Mucosa of stomach (tissue), 1 donor: ENCODE measurements around the gene NNAT.

Experiments used
- H3K27me3 ChIP-seq: one replicate; pipeline ENCODE4 v1.7.0; 2013; ENCODE audit warnings: mild to moderate bottlenecking, low read length; ENCODE audit not compliant: control insufficient read depth, insufficient read depth
- H3K36me3 ChIP-seq: one replicate; pipeline ENCODE4 v1.7.0; 2013; ENCODE audit warnings: low read length; ENCODE audit not compliant: control insufficient read depth, insufficient read depth
- H3K4me1 ChIP-seq: one replicate; pipeline ENCODE4 v1.7.0; 2013; ENCODE audit warnings: mild to moderate bottlenecking, low read length; ENCODE audit not compliant: control insufficient read depth, insufficient read depth
- H3K4me3 ChIP-seq: one replicate; pipeline ENCODE4 v1.7.0; 2013; ENCODE audit warnings: low read length
- H3K9ac ChIP-seq: one replicate; pipeline ENCODE4 v1.7.0; 2013; ENCODE audit warnings: mild to moderate bottlenecking, low read length, moderate library complexity
- H3K9me3 ChIP-seq: one replicate; pipeline ENCODE4 v1.7.0; 2013; ENCODE audit warnings: mild to moderate bottlenecking, low read length, moderate library complexity; ENCODE audit not compliant: control insufficient read depth
- donor health status: Pancreatic carcinoma.

The NNAT gene

DNA sequence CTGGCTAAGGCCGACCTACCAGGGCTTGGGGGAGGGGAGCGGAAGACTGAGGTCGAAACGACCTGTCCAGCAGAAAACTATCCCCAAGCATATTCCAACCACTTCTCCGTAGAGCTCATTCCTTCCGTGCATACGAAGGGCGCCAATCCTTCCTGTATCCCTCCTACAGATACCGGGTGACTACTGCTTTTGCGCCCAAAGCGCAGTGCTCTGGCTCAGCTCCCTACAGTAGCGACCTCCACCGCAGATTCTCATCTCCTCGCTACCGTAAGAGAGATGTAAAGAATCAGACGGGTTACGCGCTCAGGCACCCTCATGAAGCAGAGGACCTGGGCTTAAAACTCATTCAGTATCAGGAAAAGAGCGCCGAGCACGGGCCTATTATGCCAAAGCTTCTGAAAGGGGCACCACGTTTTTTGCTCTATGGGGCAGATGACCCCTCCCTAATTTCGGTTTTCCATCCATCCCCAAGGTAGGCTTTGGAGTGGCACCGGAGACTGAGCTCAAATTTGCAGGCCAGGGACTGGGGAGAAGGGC lies 563 bp upstream of the NNAT start:
- H3K36me3 ChIP-seq: peaks cover 6% of the 10 kb centered on the region
- peaks cover 19% of the 10 kb centered on the region for H3K4me1 ChIP-seq
- no peak overlapping the region for H3K9ac ChIP-seq
- no peaks in the 10 kb centered on the region for H3K9me3 ChIP-seq
- no peak overlapping the region for H3K4me3 ChIP-seq
- no peaks in the 10 kb centered on the region for H3K27me3 ChIP-seq

- H3K9ac ChIP-seq: no peak overlapping the region
- H3K27me3 ChIP-seq: no peaks in the 10 kb centered on the region
- peaks cover 5% of the 10 kb centered on the region for H3K36me3 ChIP-seq
- H3K9me3 ChIP-seq: no peaks in the 10 kb centered on the region
- peaks cover 32% of the 10 kb centered on the region for H3K4me1 ChIP-seq
- no peak overlapping the region for H3K4me3 ChIP-seq
Measured at GRCh38 chr20:37522260-37523011, 1.4 kb downstream of the NNAT start.

GRCh38 chr20:37523012-37523391 lies 2.0 kb downstream of the NNAT start:
- H3K9ac ChIP-seq: no peak overlapping the region
- H3K4me1 ChIP-seq: peaks cover 32% of the 10 kb centered on the region
- H3K36me3 ChIP-seq: no peaks in the 10 kb centered on the region
- no peaks in the 10 kb centered on the region for H3K9me3 ChIP-seq
- no peaks in the 10 kb centered on the region for H3K27me3 ChIP-seq
- no peak overlapping the region for H3K4me3 ChIP-seq

DNA sequence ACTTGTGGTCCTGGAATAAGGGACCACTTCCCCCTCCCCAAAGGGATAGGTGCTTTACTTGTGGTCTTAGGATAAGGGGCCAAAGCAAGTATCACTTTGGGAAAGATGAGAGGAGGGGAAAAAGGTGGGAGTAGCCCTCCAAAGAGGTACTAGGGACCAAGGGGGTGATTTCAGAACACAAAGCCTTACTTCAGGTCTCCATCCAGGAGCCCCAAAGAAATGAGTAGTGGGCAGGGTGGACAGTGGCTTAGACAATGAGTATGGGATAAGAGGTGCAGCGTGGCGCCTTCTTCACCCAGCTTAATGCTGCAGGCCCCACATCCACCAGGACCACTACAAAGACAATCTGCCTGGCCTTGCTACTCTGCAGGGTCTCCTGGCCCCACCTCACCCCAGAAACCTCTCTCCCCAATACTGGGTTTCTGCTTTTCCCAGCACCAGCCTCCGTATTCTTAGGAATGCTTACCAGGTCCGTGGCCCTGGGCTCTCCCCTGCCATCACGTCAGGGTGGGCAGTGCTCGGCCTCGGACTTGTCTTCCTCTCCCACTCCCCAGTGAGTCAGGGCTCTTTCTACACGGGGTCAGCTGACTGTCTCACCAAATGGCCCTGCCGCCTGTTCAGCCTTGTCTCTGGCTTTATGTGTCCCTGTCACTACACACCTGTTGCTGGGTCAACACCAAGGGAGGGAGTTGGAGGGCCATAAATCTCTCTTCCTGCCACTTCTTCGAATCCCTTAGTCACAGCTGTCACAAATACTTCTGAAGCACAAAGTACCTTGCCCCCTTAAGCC lies 3.1 kb downstream of the NNAT start:
- H3K4me3 ChIP-seq: no peak overlapping the region
- H3K9me3 ChIP-seq: no peaks in the 10 kb centered on the region
- no peaks in the 10 kb centered on the region for H3K27me3 ChIP-seq
- H3K36me3 ChIP-seq: no peaks in the 10 kb centered on the region
- H3K9ac ChIP-seq: peak overlapping the region; percentile 32
- peaks cover 37% of the 10 kb centered on the region for H3K4me1 ChIP-seq

DNA sequence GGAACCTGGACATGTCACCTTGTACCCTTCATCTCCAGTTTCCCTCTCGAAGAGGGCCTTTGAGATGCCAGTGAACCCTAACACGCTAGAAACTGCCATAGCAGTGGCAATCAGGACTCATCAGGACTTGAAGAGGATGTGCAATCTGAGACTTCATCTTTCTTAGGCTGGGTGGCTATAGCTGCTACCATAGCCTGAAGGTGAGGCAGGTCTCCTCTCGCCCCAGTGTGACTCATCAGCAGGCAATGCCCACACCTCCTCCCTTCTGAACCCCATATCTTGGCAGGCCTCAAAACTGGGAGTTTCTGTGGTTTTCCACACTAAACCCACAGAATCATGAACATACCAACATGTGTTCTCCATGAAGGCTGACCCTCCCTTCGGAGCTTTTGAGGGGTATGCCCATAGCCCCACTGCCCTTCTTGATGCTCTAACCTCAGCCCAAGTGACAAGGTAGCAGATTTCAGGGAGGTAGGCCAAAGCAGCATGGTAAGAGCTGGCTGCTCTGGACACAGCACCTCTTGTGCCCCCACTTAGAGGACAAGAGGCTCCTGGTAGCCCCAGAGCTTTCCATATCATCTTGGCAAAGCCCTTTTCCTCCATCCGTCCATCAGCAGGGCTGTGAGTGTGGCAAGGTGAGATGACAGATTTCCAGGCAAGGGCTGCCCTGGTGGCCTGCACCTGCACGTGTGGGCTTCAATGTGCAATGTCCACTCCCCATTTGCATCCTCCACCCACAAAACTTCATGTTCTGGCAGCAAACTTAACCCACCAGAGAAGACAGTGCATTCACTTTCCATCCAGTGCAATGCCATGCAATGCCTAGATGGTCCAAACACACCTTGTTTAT lies 4.0 kb downstream of the NNAT start:
- H3K36me3 ChIP-seq: no peaks in the 10 kb centered on the region
- H3K4me1 ChIP-seq: peaks cover 39% of the 10 kb centered on the region
- no peaks in the 10 kb centered on the region for H3K27me3 ChIP-seq
- peak overlapping the region; percentile 32 for H3K9ac ChIP-seq
- no peak overlapping the region for H3K4me3 ChIP-seq
- H3K9me3 ChIP-seq: no peaks in the 10 kb centered on the region

DNA sequence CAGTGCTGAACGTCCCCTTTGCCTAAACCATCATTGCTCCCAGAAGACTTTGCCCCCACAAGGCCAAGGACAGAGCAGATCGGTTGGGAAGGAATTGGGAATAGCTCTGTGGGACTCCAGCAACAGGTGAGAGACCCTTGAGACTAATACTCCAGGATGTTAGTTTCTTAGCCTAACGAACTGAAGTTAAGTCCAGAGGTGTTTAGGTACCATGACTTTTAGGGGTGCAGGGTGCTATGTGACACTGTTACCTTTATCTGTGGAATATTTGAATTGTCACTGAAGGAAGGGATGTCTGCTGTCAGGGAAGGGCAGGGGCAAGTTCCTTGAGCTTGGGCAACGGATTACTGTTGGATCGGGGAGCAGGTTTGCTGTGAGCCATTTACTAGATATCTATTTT lies 4.8 kb downstream of the NNAT start:
- no peaks in the 10 kb centered on the region for H3K27me3 ChIP-seq
- no peak overlapping the region for H3K4me3 ChIP-seq
- no peaks in the 10 kb centered on the region for H3K36me3 ChIP-seq
- no peak overlapping the region for H3K9ac ChIP-seq
- no peaks in the 10 kb centered on the region for H3K9me3 ChIP-seq
- peaks cover 39% of the 10 kb centered on the region for H3K4me1 ChIP-seq

GRCh38 chr20:37526238-37526838 lies 5.3 kb downstream of the NNAT start:
- Histone ChIP-seq H3K9ac (peak overlapping the region; percentile 97), H3K9me3 (no peaks in the 10 kb centered on the region), H3K36me3 (no peaks in the 10 kb centered on the region), H3K4me3 (peak overlapping the region; percentile 39), H3K4me1 (peaks cover 39% of the 10 kb centered on the region), H3K27me3 (no peaks in the 10 kb centered on the region)

GRCh38 chr20:37526839-37527637 lies 6.0 kb downstream of the NNAT start:
- no peaks in the 10 kb centered on the region for H3K36me3 ChIP-seq
- peak overlapping the region; percentile 39 for H3K4me3 ChIP-seq
- H3K9me3 ChIP-seq: no peaks in the 10 kb centered on the region
- H3K4me1 ChIP-seq: peaks cover 39% of the 10 kb centered on the region
- H3K9ac ChIP-seq: peak overlapping the region; percentile 97
- no peaks in the 10 kb centered on the region for H3K27me3 ChIP-seq

GRCh38 chr20:37527638-37528445 lies 6.8 kb downstream of the NNAT start, which contains the start of gene BLCAP:
BLCAP (minus strand) TSS chr20:37527876; CDS start chr20:37519174, 8,702 bp downstream.
- peak within 1 kb of the TSS; percentile 39 for H3K4me3 ChIP-seq
- H3K27me3 ChIP-seq: no peaks in the 10 kb centered on the region
- peaks cover 39% of the 10 kb centered on the region for H3K4me1 ChIP-seq
- peak within 1 kb of the TSS; percentile 97 for H3K9ac ChIP-seq
- no peaks in the 10 kb centered on the region for H3K9me3 ChIP-seq
- H3K36me3 ChIP-seq: no peaks in the 10 kb centered on the region

- no peaks in the 10 kb centered on the region for H3K36me3 ChIP-seq
- no peaks in the 10 kb centered on the region for H3K27me3 ChIP-seq
Measured at GRCh38 chr20:37528446-37529213, 7.6 kb downstream of the NNAT start.

More at GRCh38 chr20:37528446-37529213, 7.6 kb downstream of the NNAT start:
- peak overlapping the region; percentile 39 for H3K4me3 ChIP-seq
- H3K4me1 ChIP-seq: peaks cover 38% of the 10 kb centered on the region
- H3K9me3 ChIP-seq: no peaks in the 10 kb centered on the region
- H3K9ac ChIP-seq: peak overlapping the region; percentile 97
